IPS-15b (cell line): ENCODE measurements around the gene EFHC1.

Experiments used
- H3K27me3 ChIP-seq: one replicate; pipeline ENCODE4 v1.6.1; 2013; ENCODE audit warnings: low read length; ENCODE audit not compliant: control insufficient read depth, insufficient read depth
- H3K36me3 ChIP-seq: one replicate; pipeline ENCODE4 v1.6.1; 2013; ENCODE audit warnings: low read length; ENCODE audit not compliant: control insufficient read depth, insufficient read depth
- H3K4me1 ChIP-seq: one replicate; pipeline ENCODE4 v1.6.1; 2013; ENCODE audit warnings: mild to moderate bottlenecking, low read length; ENCODE audit not compliant: control insufficient read depth, insufficient read depth
- H3K4me3 ChIP-seq: one replicate; pipeline ENCODE4 v1.5.1; 2013; ENCODE audit warnings: low read depth, low read length
- H3K9ac ChIP-seq: one replicate; pipeline ENCODE4 v1.6.1; 2013; ENCODE audit warnings: low read depth, mild to moderate bottlenecking, low read length
- H3K9me3 ChIP-seq: one replicate; pipeline ENCODE4 v1.6.1; 2013; ENCODE audit warnings: mild to moderate bottlenecking, low read length; ENCODE audit not compliant: control insufficient read depth, insufficient read depth

The EFHC1 gene

DNA sequence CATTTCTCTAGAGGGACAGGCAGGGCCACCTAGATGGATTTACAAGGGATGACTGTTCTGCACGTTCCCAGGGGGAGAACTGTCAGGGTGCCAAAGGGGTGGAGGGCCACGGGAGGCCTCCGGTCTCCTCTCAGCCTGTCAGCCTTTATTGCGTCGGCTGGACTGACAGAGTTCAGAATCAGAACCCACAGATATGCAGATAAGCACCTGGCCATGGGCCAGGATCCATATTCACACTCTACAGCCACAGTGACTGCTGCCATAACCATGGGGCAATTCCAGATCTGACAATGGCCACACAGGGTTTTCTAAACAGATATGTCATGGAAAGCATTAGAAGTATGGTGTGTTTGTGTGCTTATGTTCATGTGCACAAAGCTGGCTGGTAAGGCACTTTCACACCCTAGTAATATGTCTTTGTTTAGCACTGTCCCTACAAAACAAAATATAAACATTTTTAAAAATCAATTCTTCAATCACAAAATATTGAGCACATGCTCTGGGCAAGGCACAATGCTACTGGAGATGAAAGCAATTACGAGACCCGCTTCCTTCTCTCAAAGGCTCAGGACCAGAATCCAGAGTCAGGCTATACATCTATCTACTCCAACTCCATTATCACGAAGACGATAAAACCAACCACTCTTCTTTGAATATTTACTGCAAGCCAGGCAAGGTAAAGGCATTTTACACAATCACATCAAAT, 127.7 kb downstream of the EFHC1 start:
- Histone ChIP-seq H3K36me3 (no peaks in the 10 kb centered on the region), H3K9ac (no peak overlapping the region), H3K4me3 (no peak overlapping the region), H3K27me3 (no peaks in the 10 kb centered on the region), H3K9me3 (no peaks in the 10 kb centered on the region), H3K4me1 (peaks cover 16% of the 10 kb centered on the region)

DNA sequence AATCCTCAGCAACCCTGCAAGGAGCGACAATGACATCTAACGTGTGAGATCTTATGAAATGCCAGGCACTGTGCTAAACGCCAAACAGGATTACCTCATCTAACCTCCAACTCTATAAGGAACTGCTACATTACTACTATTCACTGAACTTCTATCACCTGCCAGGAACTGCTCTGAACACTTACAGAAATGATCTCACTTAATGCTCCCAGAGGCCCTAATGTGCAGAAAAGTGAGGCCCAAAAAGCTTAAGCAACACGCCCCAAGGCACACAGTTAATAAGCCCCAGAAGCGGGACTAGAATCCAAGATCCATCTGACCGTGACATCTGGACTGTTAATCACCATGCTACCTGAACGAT, 128.2 kb downstream of the EFHC1 start:
- H3K4me1 ChIP-seq = peaks cover 18% of the 10 kb centered on the region
- no peaks in the 10 kb centered on the region for H3K27me3 ChIP-seq
- no peaks in the 10 kb centered on the region for H3K9me3 ChIP-seq
- no peak overlapping the region for H3K9ac ChIP-seq
- no peaks in the 10 kb centered on the region for H3K36me3 ChIP-seq
- H3K4me3 ChIP-seq = no peak overlapping the region

DNA sequence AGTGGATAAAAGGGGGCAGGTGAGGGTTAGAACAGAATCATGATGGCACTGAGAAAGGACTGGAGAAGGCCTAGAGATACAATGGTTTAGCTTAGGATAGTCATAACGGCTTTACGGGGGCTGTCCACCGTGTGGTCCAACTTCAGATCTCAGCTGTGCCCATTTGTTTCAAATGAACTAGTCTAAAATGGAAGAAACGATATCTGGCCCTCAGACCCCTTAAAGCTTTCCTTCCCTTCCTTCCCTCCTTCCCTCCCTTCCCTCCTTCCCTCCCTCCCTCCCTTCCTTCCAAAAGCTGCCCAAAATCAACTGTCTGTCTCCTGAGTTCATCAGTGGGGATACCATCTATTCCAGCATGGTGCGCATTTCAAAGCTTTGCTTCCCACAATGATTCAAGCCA, 128.9 kb downstream of the EFHC1 start:
- Histone ChIP-seq H3K9ac (no peak overlapping the region), H3K4me1 (peaks cover 18% of the 10 kb centered on the region), H3K9me3 (no peaks in the 10 kb centered on the region), H3K36me3 (no peaks in the 10 kb centered on the region), H3K4me3 (no peak overlapping the region), H3K27me3 (no peaks in the 10 kb centered on the region)

DNA sequence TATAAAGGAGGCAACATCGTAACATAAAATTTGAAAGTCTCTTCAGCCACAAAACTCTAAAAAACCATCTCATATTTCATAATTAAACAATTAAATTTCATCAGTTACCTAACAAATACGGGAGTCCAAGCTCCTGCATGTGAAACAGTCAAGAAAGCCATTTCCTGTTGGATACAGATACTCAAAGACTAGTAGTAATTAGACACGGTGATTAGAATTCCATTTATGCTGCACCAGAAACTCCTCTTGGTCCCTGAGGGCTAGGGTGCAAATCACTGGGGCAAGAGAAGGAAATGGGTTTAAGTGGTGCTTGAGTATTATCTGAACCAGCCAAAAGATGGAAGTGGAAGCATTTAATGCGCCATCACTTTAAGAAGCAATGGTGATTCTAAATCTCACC, 129.3 kb downstream of the EFHC1 start:
- Histone ChIP-seq H3K9ac (no peak overlapping the region), H3K4me3 (no peak overlapping the region), H3K27me3 (no peaks in the 10 kb centered on the region), H3K9me3 (no peaks in the 10 kb centered on the region), H3K4me1 (peaks cover 18% of the 10 kb centered on the region), H3K36me3 (no peaks in the 10 kb centered on the region)

DNA sequence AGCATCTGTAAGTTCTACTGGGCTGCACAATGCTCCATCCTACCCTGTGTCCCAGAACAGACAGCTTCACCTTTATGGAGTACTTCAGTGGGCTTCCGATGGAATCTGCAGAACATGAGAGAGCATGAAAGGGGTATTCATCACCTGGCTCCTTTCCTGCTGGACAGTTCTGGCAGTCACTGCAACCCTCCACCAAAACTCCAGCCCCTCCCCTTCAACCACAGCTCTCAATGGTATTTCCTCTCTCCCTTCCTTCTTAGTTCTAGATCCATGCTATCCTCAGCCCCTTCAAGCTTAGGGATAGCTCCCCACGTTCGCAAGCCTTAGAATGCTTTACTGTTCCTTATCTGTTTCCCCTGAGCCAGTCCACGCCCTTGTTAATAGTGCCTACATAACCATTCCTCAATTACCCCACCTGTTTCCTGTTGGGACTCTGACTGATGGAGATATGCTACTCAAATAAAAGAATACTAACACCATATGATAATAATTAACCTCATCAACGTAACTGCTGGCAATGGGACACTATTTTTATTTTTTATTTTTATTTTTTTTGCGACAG, 130.0 kb downstream of the EFHC1 start:
- Histone ChIP-seq H3K4me1 (peaks cover 18% of the 10 kb centered on the region), H3K9ac (no peak overlapping the region), H3K4me3 (no peak overlapping the region), H3K36me3 (no peaks in the 10 kb centered on the region), H3K9me3 (no peaks in the 10 kb centered on the region), H3K27me3 (no peaks in the 10 kb centered on the region)

DNA sequence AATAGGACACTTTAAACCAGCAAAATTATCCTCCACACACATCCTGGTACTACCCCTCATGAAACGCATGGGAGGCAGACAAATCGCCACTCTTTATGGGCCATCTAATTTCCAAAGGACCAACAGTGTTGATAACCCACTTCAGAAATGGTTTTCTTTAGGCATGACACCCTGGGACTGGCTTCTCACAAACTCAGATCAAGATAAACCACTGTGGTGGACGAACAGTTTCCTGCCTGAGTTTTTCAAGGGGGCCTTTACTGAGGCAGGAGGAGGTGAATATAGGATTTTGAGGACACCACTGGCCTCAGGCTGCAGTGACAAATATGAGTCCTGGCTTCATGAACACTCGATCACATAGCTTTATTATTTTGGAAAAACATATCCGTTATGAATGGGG, 130.7 kb downstream of the EFHC1 start:
- H3K36me3 ChIP-seq = no peaks in the 10 kb centered on the region
- H3K9me3 ChIP-seq = no peaks in the 10 kb centered on the region
- no peak overlapping the region for H3K9ac ChIP-seq
- H3K27me3 ChIP-seq = no peaks in the 10 kb centered on the region
- peaks cover 18% of the 10 kb centered on the region for H3K4me1 ChIP-seq
- H3K4me3 ChIP-seq = no peak overlapping the region

DNA sequence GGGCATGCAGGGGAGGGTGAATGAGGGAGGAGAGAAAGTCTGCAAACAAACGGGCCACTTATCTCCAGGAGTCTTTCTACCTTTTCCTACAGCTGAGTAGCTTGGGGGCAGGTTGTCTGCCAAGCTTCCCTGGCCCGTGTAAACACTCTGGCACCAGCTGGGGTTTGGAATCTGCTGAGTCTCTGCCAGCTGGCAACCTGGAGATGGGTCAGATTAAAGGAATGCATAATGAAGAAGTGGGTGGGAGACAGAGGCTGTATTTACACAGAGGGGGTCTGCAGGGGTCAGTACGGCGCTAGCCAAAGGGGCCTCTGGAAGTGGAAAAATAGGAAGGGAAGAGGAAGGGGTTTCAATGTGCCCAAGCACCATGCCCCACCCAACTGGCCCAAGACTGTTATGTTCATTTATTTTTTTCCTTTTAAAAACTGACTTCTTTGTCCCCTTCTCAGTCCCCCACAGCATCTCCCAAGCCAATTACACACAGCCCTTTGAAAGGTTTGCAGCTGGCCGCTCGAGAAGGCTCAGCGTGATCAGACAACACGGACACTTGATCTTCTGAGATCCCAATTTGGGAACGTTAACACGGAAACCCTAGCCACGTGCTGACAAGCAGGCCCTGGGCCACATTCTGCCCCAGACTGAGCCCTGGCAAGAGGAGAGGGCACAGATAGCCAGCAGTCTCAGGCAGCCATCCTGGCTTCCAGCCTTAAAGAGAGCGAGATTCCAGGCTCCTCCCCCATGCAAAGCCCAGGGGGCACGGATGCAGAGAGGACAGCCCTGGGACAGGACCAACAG, 131.5 kb downstream of the EFHC1 start:
- Histone ChIP-seq H3K9ac (peak overlapping the region; percentile 32), H3K4me3 (peak overlapping the region; percentile 23), H3K27me3 (no peaks in the 10 kb centered on the region)

DNA sequence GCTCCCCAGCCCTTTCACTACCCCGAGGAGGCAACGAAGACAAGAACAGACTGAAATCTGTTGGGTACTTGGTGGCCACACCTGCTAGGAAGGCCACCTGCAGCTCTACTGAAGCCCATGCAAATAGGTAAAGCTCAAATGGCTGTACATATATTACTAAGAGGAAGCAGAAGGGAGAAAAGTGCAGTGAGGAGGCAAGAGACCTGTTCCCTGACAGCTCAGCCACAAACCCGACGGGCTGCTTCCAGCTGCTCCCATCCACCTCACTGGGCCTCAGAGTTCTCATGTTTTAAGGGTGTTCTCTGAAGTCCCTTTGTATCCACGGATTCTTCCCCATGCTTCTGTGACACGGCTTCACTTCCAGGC, 132.1 kb downstream of the EFHC1 start:
- H3K9me3 ChIP-seq = no peaks in the 10 kb centered on the region
- H3K4me1 ChIP-seq = peaks cover 18% of the 10 kb centered on the region
- H3K4me3 ChIP-seq = no peak overlapping the region
- H3K36me3 ChIP-seq = no peaks in the 10 kb centered on the region
- H3K9ac ChIP-seq = peak overlapping the region; percentile 32
- no peaks in the 10 kb centered on the region for H3K27me3 ChIP-seq

More for the DNA sequence above, 131.5 kb downstream of the EFHC1 start:
- H3K36me3 ChIP-seq = no peaks in the 10 kb centered on the region
- H3K9me3 ChIP-seq = no peaks in the 10 kb centered on the region
- H3K4me1 ChIP-seq = peaks cover 18% of the 10 kb centered on the region

DNA sequence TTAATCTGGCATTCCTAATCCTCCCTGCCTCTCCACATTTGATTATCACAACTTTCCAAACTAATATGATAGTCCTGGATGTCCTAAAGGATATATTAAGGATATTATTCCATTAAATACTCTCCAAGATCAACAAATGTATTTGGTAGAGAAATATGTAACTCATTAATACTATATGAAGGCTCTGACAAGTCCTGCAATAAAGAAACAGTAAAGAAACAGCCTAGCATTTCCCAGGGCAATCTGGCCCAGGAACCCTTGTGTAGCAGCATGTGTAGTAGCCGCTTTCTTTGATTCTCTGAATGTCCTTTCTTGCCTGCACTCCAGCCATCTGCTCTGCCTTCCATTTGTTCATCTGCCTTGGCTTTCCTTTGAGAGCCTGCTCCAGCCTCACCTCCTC, 133.0 kb downstream of the EFHC1 start:
- H3K27me3 ChIP-seq = no peaks in the 10 kb centered on the region
- H3K4me1 ChIP-seq = peaks cover 20% of the 10 kb centered on the region
- no peak overlapping the region for H3K4me3 ChIP-seq
- H3K9ac ChIP-seq = no peak overlapping the region
- H3K36me3 ChIP-seq = no peaks in the 10 kb centered on the region
- no peaks in the 10 kb centered on the region for H3K9me3 ChIP-seq

DNA sequence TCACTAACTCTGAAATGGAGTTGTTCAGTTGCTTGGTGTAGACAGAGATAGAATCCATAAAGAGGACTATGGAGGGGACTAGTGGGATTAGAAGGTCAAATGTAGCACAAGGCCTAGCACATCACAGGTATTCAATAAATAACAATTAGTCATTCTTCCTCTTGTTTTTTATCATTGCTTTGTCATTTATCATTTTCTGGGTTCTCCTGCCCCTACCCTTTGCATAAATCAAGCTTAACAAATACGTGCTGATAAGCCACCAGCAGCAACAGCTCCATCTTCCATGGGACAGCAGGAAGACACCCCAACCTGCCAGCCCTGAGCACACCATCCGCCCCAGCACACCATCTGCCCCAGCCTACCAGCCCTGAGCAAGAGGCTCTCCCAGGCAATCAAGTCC, 133.6 kb downstream of the EFHC1 start:
- Histone ChIP-seq H3K9me3 (no peaks in the 10 kb centered on the region), H3K36me3 (no peaks in the 10 kb centered on the region), H3K27me3 (no peaks in the 10 kb centered on the region), H3K4me3 (no peak overlapping the region), H3K9ac (no peak overlapping the region), H3K4me1 (peaks cover 22% of the 10 kb centered on the region)

DNA sequence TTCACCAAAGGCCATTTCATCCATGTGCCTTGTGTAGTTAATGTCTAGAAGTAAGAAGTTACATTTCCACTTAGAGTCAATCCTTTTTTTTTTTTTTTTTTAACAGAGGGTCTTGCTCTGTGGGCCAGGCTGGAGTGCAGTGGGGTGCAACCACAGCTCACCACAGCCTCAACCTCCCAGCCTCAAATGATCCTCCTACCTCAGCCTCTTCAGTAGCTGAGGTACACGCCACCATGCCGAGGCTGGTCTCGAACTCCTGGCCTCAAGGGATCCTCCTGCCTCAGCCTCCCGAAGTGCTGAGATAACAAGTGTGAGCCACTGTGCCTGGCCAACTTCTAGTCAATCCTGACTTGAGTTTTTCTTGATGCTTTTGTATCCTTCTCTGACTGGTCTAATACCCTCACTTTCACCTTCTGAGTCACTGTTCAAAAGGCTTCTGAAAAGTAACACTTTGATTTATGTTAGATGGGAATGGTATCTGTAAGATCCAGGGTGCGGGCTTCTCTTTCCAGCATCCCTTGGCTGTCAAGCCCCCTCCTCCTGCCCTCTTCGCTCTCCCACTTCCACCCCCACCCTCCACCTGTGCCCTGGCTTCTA, 134.6 kb downstream of the EFHC1 start:
- no peaks in the 10 kb centered on the region for H3K9me3 ChIP-seq
- no peak overlapping the region for H3K4me3 ChIP-seq
- no peaks in the 10 kb centered on the region for H3K27me3 ChIP-seq
- H3K36me3 ChIP-seq = no peaks in the 10 kb centered on the region
- peaks cover 22% of the 10 kb centered on the region for H3K4me1 ChIP-seq
- no peak overlapping the region for H3K9ac ChIP-seq
